SK-N-SH treated with all-trans-retinoic acid at 6 μM for 48 hours (cell line): ENCODE measurements around the gene RPS5.

ENCODE experiments used
- ATAC-seq: fragments of 200-7000 bp; cut with Tn5 transposase; 3 replicates; pipeline ENCODE4 v1.9.1; 2020; ENCODE audit warnings: mild to moderate bottlenecking, moderate library complexity
- ARNTL ChIP-seq: fragments of 450-650 bp; formaldehyde crosslinking; IDR thresholded peaks from 2 replicates; pipeline ENCODE4 v1.5.0; 2020; ENCODE audit warnings: low read depth, mild to moderate bottlenecking, moderate library complexity, borderline replicate concordance
- BACH2 ChIP-seq: fragments of 250-450 bp; sonication (Bioruptor Pico); IDR thresholded peaks from 2 replicates; pipeline ENCODE4 v1.9.0; 2021; ENCODE audit warnings: mild to moderate bottlenecking, borderline replicate concordance
- CSDC2 ChIP-seq: fragments of 250-450 bp; sonication (Bioruptor Pico); IDR thresholded peaks from 2 replicates; pipeline ENCODE4 v1.5.0; 2020; ENCODE audit warnings: mild to moderate bottlenecking, moderate library complexity
- CSRNP3 ChIP-seq: fragments of 250-450 bp; sonication (Bioruptor Pico); IDR thresholded peaks from 2 replicates; pipeline ENCODE4 v1.5.1; 2021; ENCODE audit warnings: mild to moderate bottlenecking, moderate library complexity
- GLIS3 ChIP-seq: fragments of 250-450 bp; sonication (Bioruptor Pico); IDR thresholded peaks from 2 replicates; pipeline ENCODE4 v1.5.0; 2020; ENCODE audit warnings: mild to moderate bottlenecking, moderate library complexity
- ISL1 ChIP-seq: fragments of 250-450 bp; sonication (Bioruptor Pico); IDR thresholded peaks from 2 replicates; pipeline ENCODE4 v2.1.2; 2022; ENCODE audit warnings: mild to moderate bottlenecking, moderate library complexity
- POU6F1 ChIP-seq: fragments of 250-450 bp; sonication (Bioruptor Pico); IDR thresholded peaks from 2 replicates; pipeline ENCODE4 v1.8.0; 2021; ENCODE audit warnings: low read depth, mild to moderate bottlenecking, moderate library complexity, borderline replicate concordance
- PPARA ChIP-seq: fragments of 250-450 bp; sonication (Bioruptor Pico); IDR thresholded peaks from 2 replicates; pipeline ENCODE4 v1.5.0; 2020; ENCODE audit warnings: mild to moderate bottlenecking, borderline replicate concordance
- SNAI2 ChIP-seq: fragments of 250-450 bp; sonication (Bioruptor Pico); IDR thresholded peaks from 2 replicates; pipeline ENCODE4 v1.5.0; 2020; ENCODE audit warnings: mild to moderate bottlenecking, moderate library complexity
- TCF4 ChIP-seq: fragments of 250-450 bp; sonication (Bioruptor Pico); IDR thresholded peaks from 2 replicates; pipeline ENCODE4 v1.8.0; 2021; ENCODE audit warnings: mild to moderate bottlenecking, moderate library complexity, borderline replicate concordance
- TOX ChIP-seq: fragments of 250-450 bp; sonication (Bioruptor Pico); IDR thresholded peaks from 2 replicates; pipeline ENCODE4 v1.8.0; 2021; ENCODE audit warnings: mild to moderate bottlenecking, moderate library complexity, borderline replicate concordance
- ZC3H10 ChIP-seq: fragments of 250-450 bp; sonication (Bioruptor Pico); IDR thresholded peaks from 2 replicates; pipeline ENCODE4 v1.5.1; 2021; ENCODE audit warnings: mild to moderate bottlenecking, moderate library complexity
- ZFP30 ChIP-seq: fragments of 450-650 bp; formaldehyde crosslinking; IDR thresholded peaks from 2 replicates; pipeline ENCODE4 v1.5.0; 2022; ENCODE audit warnings: mild to moderate bottlenecking, moderate library complexity
- ZNF565 ChIP-seq: fragments of 450-650 bp; formaldehyde crosslinking; conservative IDR thresholded peaks from 2 replicates; pipeline ENCODE4 v1.5.0; 2020; ENCODE audit warnings: low read depth, mild to moderate bottlenecking, moderate library complexity
- ZNF70 ChIP-seq: fragments of 450-650 bp; formaldehyde crosslinking; IDR thresholded peaks from 2 replicates; pipeline ENCODE4 v1.5.0; 2020; ENCODE audit warnings: mild to moderate bottlenecking, moderate library complexity
- ZNF8 ChIP-seq: fragments of 450-650 bp; formaldehyde crosslinking; IDR thresholded peaks from 2 replicates; pipeline ENCODE4 v1.5.0; 2020; ENCODE audit warnings: mild to moderate bottlenecking, moderate library complexity
- TF ChIP-seq, protein P1 (sequence below): fragments of 250-450 bp; sonication (Bioruptor Pico); IDR thresholded peaks from 2 replicates; pipeline ENCODE4 v1.8.0; 2020; ENCODE audit warnings: mild to moderate bottlenecking, moderate library complexity, borderline replicate concordance
- TF ChIP-seq, protein P2 (sequence below): fragments of 250-450 bp; sonication (Bioruptor Pico); IDR thresholded peaks from 2 replicates; pipeline ENCODE4 v1.5.0; 2020; ENCODE audit warnings: mild to moderate bottlenecking, moderate library complexity
- TF ChIP-seq, protein P3 (sequence below): fragments of 250-450 bp; sonication (Bioruptor Pico); IDR thresholded peaks from 2 replicates; pipeline ENCODE4 v1.5.1; 2020; ENCODE audit warnings: low read depth, mild to moderate bottlenecking, moderate library complexity

The RPS5 gene

GRCh38 chr19:58406818-58407657 lies 20.0 kb downstream of the RPS5 start:
- TF ChIP-seq, protein P1, sequence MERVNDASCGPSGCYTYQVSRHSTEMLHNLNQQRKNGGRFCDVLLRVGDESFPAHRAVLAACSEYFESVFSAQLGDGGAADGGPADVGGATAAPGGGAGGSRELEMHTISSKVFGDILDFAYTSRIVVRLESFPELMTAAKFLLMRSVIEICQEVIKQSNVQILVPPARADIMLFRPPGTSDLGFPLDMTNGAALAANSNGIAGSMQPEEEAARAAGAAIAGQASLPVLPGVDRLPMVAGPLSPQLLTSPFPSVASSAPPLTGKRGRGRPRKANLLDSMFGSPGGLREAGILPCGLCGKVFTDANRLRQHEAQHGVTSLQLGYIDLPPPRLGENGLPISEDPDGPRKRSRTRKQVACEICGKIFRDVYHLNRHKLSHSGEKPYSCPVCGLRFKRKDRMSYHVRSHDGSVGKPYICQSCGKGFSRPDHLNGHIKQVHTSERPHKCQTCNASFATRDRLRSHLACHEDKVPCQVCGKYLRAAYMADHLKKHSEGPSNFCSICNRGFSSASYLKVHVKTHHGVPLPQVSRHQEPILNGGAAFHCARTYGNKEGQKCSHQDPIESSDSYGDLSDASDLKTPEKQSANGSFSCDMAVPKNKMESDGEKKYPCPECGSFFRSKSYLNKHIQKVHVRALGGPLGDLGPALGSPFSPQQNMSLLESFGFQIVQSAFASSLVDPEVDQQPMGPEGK (CRISPR knock-in tag), result no peak
- no peak for TF ChIP-seq GLIS3 (CRISPR knock-in tag)
- no peak for TF ChIP-seq PPARA (CRISPR knock-in tag)
- TF ChIP-seq, all 23 proteins: peak for 0
- ATAC-seq, result no peak

GRCh38 chr19:58407658-58408151 lies 20.6 kb downstream of the RPS5 start:
- ATAC-seq, result peak; percentile 8
- no peak for TF ChIP-seq ARNTL (CRISPR knock-in tag)
- no peak for TF ChIP-seq TOX (CRISPR knock-in tag)
- TF ChIP-seq, protein P2, sequence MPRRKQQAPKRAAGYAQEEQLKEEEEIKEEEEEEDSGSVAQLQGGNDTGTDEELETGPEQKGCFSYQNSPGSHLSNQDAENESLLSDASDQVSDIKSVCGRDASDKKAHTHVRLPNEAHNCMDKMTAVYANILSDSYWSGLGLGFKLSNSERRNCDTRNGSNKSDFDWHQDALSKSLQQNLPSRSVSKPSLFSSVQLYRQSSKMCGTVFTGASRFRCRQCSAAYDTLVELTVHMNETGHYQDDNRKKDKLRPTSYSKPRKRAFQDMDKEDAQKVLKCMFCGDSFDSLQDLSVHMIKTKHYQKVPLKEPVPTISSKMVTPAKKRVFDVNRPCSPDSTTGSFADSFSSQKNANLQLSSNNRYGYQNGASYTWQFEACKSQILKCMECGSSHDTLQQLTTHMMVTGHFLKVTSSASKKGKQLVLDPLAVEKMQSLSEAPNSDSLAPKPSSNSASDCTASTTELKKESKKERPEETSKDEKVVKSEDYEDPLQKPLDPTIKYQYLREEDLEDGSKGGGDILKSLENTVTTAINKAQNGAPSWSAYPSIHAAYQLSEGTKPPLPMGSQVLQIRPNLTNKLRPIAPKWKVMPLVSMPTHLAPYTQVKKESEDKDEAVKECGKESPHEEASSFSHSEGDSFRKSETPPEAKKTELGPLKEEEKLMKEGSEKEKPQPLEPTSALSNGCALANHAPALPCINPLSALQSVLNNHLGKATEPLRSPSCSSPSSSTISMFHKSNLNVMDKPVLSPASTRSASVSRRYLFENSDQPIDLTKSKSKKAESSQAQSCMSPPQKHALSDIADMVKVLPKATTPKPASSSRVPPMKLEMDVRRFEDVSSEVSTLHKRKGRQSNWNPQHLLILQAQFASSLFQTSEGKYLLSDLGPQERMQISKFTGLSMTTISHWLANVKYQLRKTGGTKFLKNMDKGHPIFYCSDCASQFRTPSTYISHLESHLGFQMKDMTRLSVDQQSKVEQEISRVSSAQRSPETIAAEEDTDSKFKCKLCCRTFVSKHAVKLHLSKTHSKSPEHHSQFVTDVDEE (CRISPR knock-in tag), result no peak
- TF ChIP-seq BACH2 (CRISPR knock-in tag), result no peak
- TF ChIP-seq ZFP30, result no peak
- TF ChIP-seq CSDC2 (CRISPR knock-in tag), result no peak
- no peak for TF ChIP-seq CSRNP3
- no peak for TF ChIP-seq TCF4 (CRISPR knock-in tag)
- no peak for TF ChIP-seq GLIS3 (CRISPR knock-in tag)
- TF ChIP-seq ISL1, result no peak
- TF ChIP-seq ZNF70 (CRISPR knock-in tag), result no peak
- no peak for TF ChIP-seq SNAI2 (CRISPR knock-in tag)
- no peak for TF ChIP-seq ZNF8 (CRISPR knock-in tag)
- no peak for TF ChIP-seq POU6F1 (CRISPR knock-in tag)
- TF ChIP-seq, protein P3, sequence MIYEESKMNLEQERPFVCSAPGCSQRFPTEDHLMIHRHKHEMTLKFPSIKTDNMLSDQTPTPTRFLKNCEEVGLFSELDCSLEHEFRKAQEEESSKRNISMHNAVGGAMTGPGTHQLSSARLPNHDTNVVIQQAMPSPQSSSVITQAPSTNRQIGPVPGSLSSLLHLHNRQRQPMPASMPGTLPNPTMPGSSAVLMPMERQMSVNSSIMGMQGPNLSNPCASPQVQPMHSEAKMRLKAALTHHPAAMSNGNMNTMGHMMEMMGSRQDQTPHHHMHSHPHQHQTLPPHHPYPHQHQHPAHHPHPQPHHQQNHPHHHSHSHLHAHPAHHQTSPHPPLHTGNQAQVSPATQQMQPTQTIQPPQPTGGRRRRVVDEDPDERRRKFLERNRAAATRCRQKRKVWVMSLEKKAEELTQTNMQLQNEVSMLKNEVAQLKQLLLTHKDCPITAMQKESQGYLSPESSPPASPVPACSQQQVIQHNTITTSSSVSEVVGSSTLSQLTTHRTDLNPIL (CRISPR knock-in tag), result no peak
- TF ChIP-seq PPARA (CRISPR knock-in tag), result no peak
- TF ChIP-seq ZC3H10 (CRISPR knock-in tag), result no peak
- TF ChIP-seq, protein P1 (CRISPR knock-in tag), result no peak
- no peak for TF ChIP-seq ZNF565 (CRISPR knock-in tag)
